ENCODE data around the gene TACR1.
"Not testable (repeated sequence)": the region's sequence is repeated elsewhere in the genome, so short reads cannot be mapped to it uniquely, and the experiment has no call there.

Gene TACR1

GRCh38 chr2:75076088-75076487 lies 123.2 kb downstream of the TACR1 start:
- DNase-seq = peak; percentile 98

GRCh38 chr2:75074708-75075107 lies 124.6 kb downstream of the TACR1 start:
- no peak for DNase-seq

- no peak for DNase-seq
Observed at GRCh38 chr2:75074228-75074627, 125.1 kb downstream of the TACR1 start.

- no peak for DNase-seq
Observed at GRCh38 chr2:75071766-75072165, 127.6 kb downstream of the TACR1 start.

GRCh38 chr2:75068546-75068945 lies 130.8 kb downstream of the TACR1 start:
- DNase-seq = no peak

GRCh38 chr2:75067506-75067905 lies 131.8 kb downstream of the TACR1 start:
- DNase-seq = no peak

GRCh38 chr2:75066121-75066902 lies 133.0 kb downstream of the TACR1 start:
- DNase-seq = no peak

- DNase-seq = no peak
Observed at GRCh38 chr2:75065402-75066008, 133.8 kb downstream of the TACR1 start.

GRCh38 chr2:75064691-75065396 lies 134.5 kb downstream of the TACR1 start:
- peak; percentile 39 for DNase-seq

GRCh38 chr2:75063906-75064305 lies 135.4 kb downstream of the TACR1 start:
- no peak for DNase-seq

- no peak for DNase-seq
Observed at GRCh38 chr2:75058427-75058826, 140.9 kb downstream of the TACR1 start.

- not testable (repeated sequence) for DNase-seq
Observed at GRCh38 chr2:75057150-75057549, 142.2 kb downstream of the TACR1 start.

GRCh38 chr2:75055820-75056675 lies 143.3 kb downstream of the TACR1 start:
- no peak for DNase-seq

GRCh38 chr2:75055142-75055819 lies 144.0 kb downstream of the TACR1 start:
- no peak for DNase-seq

- DNase-seq = no peak
Observed at GRCh38 chr2:75054296-75054695, 145.0 kb downstream of the TACR1 start.

- DNase-seq = peak; percentile 70
Observed at GRCh38 chr2:75053484-75054112, 145.7 kb downstream of the TACR1 start.

GRCh38 chr2:75047992-75048625 lies 151.2 kb downstream of the TACR1 start:
- DNase-seq = no peak

- no peak for DNase-seq
Observed at GRCh38 chr2:75047189-75047991, 151.9 kb downstream of the TACR1 start.

- no peak for DNase-seq
Observed at GRCh38 chr2:75045526-75046050, 153.7 kb downstream of the TACR1 start.

GRCh38 chr2:75044291-75044690 lies 155.0 kb downstream of the TACR1 start:
- DNase-seq = no peak
